Activated CD4-positive, CD25-positive, alpha-beta regulatory T cell treated with anti-CD3 and anti-CD28 coated beads, Interleukin-2, amount 50 U/mL, for 16 hours (primary cell): ENCODE measurements around the gene USP17L12.
"Not testable (repeated sequence)": the region's sequence is repeated elsewhere in the genome, so short reads cannot be mapped to it uniquely, and the experiment has no call there.

Experiments
- DNase-seq: peaks from one replicate; pipeline ENCODE4 v3.0.0-alpha.2; 2020; ENCODE audit warnings: low read depth, low spot score

Gene USP17L12, protein sequence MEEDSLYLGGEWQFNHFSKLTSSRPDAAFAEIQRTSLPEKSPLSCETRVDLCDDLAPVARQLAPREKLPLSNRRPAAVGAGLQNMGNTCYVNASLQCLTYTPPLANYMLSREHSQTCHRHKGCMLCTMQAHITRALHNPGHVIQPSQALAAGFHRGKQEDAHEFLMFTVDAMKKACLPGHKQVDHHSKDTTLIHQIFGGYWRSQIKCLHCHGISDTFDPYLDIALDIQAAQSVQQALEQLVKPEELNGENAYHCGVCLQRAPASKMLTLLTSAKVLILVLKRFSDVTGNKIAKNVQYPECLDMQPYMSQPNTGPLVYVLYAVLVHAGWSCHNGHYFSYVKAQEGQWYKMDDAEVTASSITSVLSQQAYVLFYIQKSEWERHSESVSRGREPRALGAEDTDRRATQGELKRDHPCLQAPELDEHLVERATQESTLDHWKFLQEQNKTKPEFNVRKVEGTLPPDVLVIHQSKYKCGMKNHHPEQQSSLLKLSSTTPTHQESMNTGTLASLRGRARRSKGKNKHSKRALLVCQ

DNA sequence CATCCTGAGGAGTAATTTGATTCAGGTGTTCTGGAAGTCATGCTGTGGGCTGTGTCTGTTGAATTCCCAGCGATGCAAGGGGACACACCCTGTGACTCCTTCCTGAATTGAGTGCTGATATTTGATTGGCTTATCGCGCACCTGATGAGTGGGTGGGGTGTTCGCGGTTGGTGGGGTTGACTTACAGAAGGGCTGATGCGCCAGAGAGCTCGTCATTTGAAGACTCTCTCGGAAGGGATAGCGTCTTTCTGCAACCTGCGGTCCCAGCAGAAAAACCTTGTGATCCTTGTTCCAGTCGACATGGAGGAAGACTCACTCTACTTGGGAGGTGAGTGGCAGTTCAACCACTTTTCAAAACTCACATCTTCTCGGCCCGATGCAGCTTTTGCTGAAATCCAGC, at the start of gene USP17L12:
Gene USP17L12, plus strand, starts transcription at position 301 of the 400 bp plus-strand sequence. Its CDS starts 0 bp downstream, at position 301.
- DNase-seq = not testable (repeated sequence)

DNA sequence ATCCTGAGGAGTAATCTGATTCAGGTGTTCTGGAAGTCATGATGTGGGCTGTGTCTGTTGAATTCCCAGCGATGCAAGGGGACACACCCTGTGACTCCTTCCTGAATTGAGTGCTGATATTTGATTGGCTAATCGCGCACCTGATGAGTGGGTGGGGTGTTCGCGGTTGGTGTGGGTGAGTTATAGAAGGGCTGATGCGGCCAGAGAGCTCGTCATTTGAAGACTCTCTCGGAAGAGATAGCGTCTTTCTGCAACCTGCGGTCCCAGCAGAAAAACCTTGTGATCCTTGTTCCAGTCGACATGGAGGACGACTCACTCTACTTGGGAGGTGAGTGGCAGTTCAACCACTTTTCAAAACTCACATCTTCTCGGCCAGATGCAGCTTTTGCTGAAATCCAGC, 9.6 kb upstream of the USP17L12 start, which contains the start of gene USP17L10:
Gene USP17L10, plus strand, starts transcription at position 301 of the 400 bp plus-strand sequence. Its CDS starts 0 bp downstream, at position 301.
- not testable (repeated sequence) for DNase-seq

DNA sequence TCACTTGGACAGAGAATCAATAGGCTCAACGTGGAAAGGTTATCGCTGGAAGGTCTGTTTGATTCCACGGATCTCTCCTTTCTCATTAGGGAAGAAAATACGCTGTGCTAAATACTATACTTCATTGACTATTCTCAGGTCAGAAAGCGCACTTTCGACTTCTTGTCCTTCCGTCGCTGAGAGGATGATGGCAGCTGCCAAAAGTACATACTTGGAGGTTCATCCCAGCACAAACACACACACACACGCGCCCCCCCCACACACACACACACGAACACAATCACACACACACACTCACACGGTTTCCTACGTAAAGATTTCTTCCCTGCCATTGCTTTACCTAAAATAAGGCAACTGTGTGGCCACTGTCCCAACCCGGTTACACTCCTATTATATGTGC, 5.3 kb upstream of the USP17L12 start:
- not testable (repeated sequence) for DNase-seq

DNA sequence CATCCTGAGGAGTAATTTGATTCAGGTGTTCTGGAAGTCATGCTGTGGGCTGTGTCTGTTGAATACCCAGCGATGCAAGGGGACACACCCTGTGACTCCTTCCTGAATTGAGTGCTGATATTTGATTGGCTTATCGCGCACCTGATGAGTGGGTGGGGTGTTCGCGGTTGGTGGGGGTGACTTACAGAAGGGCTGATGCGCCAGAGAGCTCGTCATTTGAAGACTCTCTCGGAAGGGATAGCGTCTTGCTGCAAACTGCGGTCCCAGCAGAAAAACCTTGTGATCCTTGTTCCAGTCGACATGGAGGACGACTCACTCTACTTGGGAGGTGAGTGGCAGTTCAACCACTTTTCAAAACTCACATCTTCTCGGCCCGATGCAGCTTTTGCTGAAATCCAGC, 4.8 kb upstream of the USP17L12 start, which contains the start of gene USP17L11:
Gene USP17L11, plus strand, starts transcription at position 301 of the 400 bp plus-strand sequence. Its CDS starts 0 bp downstream, at position 301.
- not testable (repeated sequence) for DNase-seq

DNA sequence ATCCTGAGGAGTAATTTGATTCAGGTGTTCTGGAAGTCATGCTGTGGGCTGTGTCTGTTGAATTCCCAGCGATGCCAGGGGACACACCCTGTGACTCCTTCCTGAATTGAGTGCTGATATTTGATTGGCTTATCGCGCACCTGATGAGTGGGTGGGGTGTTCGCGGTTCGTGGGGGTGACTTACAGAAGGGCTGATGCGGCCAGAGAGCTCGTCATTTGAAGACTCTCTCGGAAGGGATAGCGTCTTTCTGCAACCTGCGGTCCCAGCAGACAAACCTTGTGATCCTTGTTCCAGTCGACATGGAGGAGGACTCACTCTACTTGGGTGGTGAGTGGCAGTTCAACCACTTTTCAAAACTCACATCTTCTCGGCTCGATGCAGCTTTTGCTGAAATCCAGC, 4.6 kb downstream of the USP17L12 start, which contains the start of gene USP17L13:
Gene USP17L13, plus strand, starts transcription at position 301 of the 400 bp plus-strand sequence. Its CDS starts 0 bp downstream, at position 301.
- DNase-seq = not testable (repeated sequence)

DNA sequence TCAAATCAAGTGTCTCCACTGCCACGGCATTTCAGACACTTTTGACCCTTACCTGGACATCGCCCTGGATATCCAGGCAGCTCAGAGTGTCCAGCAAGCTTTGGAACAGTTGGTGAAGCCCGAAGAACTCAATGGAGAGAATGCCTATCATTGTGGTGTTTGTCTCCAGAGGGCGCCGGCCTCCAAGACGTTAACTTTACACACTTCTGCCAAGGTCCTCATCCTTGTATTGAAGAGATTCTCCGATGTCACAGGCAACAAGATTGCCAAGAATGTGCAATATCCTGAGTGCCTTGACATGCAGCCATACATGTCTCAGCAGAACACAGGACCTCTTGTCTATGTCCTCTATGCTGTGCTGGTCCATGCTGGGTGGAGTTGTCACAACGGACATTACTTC, 10.3 kb downstream of the USP17L12 start:
- not testable (repeated sequence) for DNase-seq

DNA sequence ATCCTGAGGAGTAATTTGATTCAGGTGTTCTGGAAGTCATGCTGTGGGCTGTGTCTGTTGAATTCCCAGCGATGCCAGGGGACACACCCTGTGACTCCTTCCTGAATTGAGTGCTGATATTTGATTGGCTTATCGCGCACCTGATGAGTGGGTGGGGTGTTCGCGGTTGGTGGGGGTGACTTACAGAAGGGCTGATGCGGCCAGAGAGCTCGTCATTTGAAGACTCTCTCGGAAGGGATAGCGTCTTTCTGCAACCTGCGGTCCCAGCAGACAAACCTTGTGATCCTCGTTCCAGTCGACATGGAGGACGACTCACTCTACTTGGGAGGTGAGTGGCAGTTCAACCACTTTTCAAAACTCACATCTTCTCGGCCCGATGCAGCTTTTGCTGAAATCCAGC, 14.1 kb downstream of the USP17L12 start, which contains the start of gene USP17L15:
Gene USP17L15, plus strand, starts transcription at position 301 of the 400 bp plus-strand sequence. Its CDS starts 0 bp downstream, at position 301.
- not testable (repeated sequence) for DNase-seq

DNA sequence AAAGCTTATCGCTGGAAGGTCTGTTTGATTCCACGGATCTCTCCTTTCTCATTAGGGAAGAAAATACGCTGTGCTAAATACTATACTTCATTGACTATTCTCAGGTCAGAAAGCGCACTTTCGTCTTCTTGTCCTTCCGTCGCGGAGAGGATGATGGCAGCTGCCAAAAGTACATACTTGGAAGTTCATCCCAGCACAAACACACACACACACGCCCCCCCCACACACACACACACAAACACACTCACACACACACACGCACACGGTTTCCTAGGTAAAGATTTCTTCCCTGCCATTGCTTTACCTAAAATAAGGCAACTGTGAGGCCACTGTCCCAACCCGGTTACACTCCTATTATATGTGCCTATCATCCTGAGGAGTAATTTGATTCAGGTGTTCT, 18.5 kb downstream of the USP17L12 start:
- DNase-seq = not testable (repeated sequence)

DNA sequence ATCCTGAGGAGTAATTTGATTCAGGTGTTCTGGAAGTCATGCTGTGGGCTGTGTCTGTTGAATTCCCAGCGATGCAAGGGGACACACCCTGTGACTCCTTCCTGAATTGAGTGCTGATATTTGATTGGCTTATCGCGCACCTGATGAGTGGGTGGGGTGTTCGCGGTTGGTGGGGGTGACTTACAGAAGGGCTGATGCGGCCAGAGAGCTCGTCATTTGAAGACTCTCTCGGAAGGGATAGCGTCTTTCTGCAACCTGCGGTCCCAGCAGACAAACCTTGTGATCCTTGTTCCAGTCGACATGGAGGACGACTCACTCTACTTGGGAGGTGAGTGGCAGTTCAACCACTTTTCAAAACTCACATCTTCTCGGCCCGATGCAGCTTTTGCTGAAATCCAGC, 23.6 kb downstream of the USP17L12 start, which contains the start of gene USP17L17:
Gene USP17L17, plus strand, starts transcription at position 301 of the 400 bp plus-strand sequence. Its CDS starts 0 bp downstream, at position 301.
- DNase-seq = not testable (repeated sequence)

DNA sequence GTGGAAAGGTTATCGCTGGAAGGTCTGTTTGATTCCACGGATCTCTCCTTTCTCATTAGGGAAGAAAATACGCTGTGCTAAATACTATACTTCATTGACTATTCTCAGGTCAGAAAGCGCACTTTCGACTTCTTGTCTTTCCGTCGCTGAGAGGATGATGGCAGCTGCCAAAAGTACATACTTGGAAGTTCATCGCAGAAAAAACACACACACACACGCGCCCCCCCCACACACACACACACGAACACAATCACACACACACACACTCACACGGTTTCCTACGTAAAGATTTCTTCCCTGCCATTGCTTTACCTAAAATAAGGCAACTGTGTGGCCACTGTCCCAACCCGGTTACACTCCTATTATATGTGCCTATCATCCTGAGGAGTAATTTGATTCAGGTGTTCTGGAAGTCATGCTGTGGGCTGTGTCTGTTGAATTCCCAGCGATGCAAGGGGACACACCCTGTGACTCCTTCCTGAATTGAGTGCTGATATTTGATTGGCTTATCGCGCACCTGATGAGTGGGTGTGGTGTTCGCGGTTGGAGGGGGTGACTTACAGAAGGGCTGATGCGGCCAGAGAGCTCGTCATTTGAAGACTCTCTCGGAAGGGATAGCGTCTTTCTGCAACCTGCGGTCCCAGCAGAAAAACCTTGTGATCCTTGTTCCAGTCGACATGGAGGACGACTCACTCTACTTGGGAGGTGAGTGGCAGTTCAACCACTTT, 28.2 kb downstream of the USP17L12 start, which contains the start of gene USP17L18:
Gene USP17L18, plus strand, starts transcription at position 678 of the 728 bp plus-strand sequence. Its CDS starts 0 bp downstream, at position 678.
- DNase-seq = peak; percentile 1

DNA sequence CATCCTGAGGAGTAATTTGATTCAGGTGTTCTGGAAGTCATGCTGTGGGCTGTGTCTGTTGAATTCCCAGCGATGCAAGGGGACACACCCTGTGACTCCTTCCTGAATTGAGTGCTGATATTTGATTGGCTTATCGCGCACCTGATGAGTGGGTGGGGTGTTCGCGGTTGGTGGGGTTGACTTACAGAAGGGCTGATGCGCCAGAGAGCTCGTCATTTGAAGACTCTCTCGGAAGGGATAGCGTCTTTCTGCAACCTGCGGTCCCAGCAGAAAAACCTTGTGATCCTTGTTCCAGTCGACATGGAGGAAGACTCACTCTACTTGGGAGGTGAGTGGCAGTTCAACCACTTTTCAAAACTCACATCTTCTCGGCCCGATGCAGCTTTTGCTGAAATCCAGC, 33.1 kb downstream of the USP17L12 start, which contains the start of gene USP17L19:
Gene USP17L19, plus strand, starts transcription at position 301 of the 400 bp plus-strand sequence. Its CDS starts 0 bp downstream, at position 301.
- DNase-seq = not testable (repeated sequence)

DNA sequence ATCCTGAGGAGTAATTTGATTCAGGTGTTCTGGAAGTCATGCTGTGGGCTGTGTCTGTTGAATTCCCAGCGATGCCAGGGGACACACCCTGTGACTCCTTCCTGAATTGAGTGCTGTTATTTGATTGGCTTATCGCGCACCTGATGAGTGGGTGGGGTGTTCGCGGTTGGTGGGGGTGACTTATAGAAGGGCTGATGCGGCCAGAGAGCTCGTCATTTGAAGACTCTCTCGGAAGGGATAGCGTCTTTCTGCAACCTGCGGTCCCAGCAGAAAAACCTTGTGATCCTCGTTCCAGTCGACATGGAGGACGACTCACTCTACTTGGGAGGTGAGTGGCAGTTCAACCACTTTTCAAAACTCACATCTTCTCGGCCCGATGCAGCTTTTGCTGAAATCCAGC, 37.9 kb downstream of the USP17L12 start, which contains the start of gene USP17L20:
Gene USP17L20, plus strand, starts transcription at position 301 of the 400 bp plus-strand sequence. Its CDS starts 0 bp downstream, at position 301.
- DNase-seq = not testable (repeated sequence)

DNA sequence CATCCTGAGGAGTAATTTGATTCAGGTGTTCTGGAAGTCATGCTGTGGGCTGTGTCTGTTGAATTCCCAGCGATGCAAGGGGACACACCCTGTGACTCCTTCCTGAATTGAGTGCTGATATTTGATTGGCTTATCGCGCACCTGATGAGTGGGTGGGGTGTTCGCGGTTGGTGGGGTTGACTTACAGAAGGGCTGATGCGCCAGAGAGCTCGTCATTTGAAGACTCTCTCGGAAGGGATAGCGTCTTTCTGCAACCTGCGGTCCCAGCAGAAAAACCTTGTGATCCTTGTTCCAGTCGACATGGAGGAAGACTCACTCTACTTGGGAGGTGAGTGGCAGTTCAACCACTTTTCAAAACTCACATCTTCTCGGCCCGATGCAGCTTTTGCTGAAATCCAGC, 42.6 kb downstream of the USP17L12 start, which contains the start of gene USP17L21:
Gene USP17L21, plus strand, starts transcription at position 301 of the 400 bp plus-strand sequence. Its CDS starts 0 bp downstream, at position 301.
- DNase-seq = not testable (repeated sequence)

DNA sequence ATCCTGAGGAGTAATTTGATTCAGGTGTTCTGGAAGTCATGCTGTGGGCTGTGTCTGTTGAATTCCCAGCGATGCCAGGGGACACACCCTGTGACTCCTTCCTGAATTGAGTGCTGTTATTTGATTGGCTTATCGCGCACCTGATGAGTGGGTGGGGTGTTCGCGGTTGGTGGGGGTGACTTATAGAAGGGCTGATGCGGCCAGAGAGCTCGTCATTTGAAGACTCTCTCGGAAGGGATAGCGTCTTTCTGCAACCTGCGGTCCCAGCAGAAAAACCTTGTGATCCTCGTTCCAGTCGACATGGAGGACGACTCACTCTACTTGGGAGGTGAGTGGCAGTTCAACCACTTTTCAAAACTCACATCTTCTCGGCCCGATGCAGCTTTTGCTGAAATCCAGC, 47.4 kb downstream of the USP17L12 start, which contains the start of gene USP17L22:
Gene USP17L22, plus strand, starts transcription at position 301 of the 400 bp plus-strand sequence. Its CDS starts 0 bp downstream, at position 301.
- DNase-seq = not testable (repeated sequence)
